ENCODE measurements around the gene TRHDE. TPM values are rescaled to one million over a fixed set of nuclear protein-coding genes. Genes with fewer than 3 reads are reported as not detected.

TRHDE gene
- total RNA-seq, 1 experiment from 2014 or later = 0.74 TPM

DNA sequence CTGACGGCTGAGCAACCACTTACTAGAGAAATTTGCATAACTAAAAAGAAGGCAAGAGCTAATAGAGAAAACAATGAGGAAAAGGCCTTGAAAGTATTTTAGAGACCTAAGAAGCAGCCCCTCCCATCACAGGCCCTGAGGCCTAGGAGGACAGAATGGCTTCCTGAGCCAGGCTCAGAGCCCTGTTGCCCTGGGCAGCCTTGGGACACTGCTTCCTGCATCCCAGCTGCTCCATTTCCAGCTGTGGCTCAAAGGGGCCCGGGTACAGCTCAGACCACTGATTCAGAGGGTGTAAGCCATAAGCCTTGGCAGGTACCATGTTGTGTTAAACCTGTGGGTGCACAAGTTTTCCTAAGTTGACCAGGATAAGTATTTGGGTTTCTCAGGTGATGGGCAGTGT, 181.4 kb downstream of the TRHDE start:
- H3K36me3 ChIP-seq (ENCODE audit: low read depth) = no peaks in the 10 kb centered on the region
- no peak overlapping the region for H3K27ac ChIP-seq
- no peaks in the 10 kb centered on the region for H3K79me2 ChIP-seq (ENCODE audit: low read depth)
- H3K4me1 ChIP-seq (replicated peaks; ENCODE audit: insufficient read depth) = no peaks in the 10 kb centered on the region
- no peak overlapping the region for H3K4me3 ChIP-seq
- POLR2A ChIA-PET (ENCODE audit: unreplicated experiment) = no interaction called here
- no peaks in the 10 kb centered on the region for H3K27me3 ChIP-seq (ENCODE audit: insufficient read depth, low read depth)
- H2AFZ ChIP-seq = no peak overlapping the region
- no peak overlapping the region for H3K4me2 ChIP-seq
- no peaks in the 10 kb centered on the region for H3K9me3 ChIP-seq (ENCODE audit: insufficient read depth, low read depth)
- no peak for DNase-seq
- TF ChIP-seq CTCF (conservative IDR thresholded peaks at IDR 0.05) (no peak), EZH2 (IDR thresholded peaks at IDR 0.05; ENCODE audit: low read depth) (no peak)
- H4K20me1 ChIP-seq (ENCODE audit: insufficient read depth) = no peaks in the 10 kb centered on the region
- CTCF ChIA-PET = no interaction called here
- intact Hi-C loops (cut with micrococcal nuclease; ENCODE audit: unreplicated experiment) = no loop called here
- no peaks in the 10 kb centered on the region; the same call in 1 of the 2 replicates for H3K9me2 ChIP-seq (ENCODE audit: insufficient read depth)
- H3F3A ChIP-seq (ENCODE audit: insufficient read depth, low read depth) = no peaks in the 10 kb centered on the region
- no TSS peak for BruUV-seq (replicated peaks)

DNA sequence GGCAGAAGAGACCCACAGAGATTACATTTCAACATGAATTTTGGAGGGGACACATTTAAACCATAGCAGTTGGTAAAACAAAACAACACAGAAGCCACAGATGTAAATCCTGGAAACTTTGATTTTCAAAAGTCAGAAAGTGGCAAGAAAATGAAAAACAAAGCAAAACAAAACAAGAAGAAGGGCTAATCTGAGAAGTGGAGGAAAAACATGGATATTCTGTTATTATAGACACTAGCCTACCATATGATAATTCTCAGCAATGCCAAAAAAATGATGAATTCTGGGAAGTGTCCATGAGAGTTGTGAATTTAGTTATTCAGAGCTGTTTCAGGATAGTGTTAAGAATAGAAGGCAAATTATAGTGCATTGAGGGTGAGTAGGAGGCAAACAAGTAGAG, 192.3 kb downstream of the TRHDE start:
- intact Hi-C loops (cut with micrococcal nuclease; ENCODE audit: unreplicated experiment) = no loop called here
- Histone ChIP-seq H3F3A (ENCODE audit: insufficient read depth, low read depth) (no peaks in the 10 kb centered on the region), H3K36me3 (ENCODE audit: low read depth) (no peaks in the 10 kb centered on the region), H3K9me3 (ENCODE audit: insufficient read depth, low read depth) (no peaks in the 10 kb centered on the region), H3K79me2 (ENCODE audit: low read depth) (no peaks in the 10 kb centered on the region), H3K9me2 (ENCODE audit: insufficient read depth) (no peaks in the 10 kb centered on the region), H4K20me1 (ENCODE audit: insufficient read depth) (no peaks in the 10 kb centered on the region; the same call in 1 of the 2 replicates), H3K27ac (no peak overlapping the region), H3K27me3 (ENCODE audit: insufficient read depth, low read depth) (no peaks in the 10 kb centered on the region), H3K4me2 (no peak overlapping the region), H3K4me1 (replicated peaks; ENCODE audit: insufficient read depth) (no peaks in the 10 kb centered on the region), H2AFZ (no peak overlapping the region), H3K4me3 (no peak overlapping the region)
- no peak for TF ChIP-seq EZH2 (IDR thresholded peaks at IDR 0.05; ENCODE audit: low read depth)
- no peak for TF ChIP-seq CTCF (conservative IDR thresholded peaks at IDR 0.05)
- DNase-seq = no peak
- ChIA-PET POLR2A (ENCODE audit: unreplicated experiment) (no interaction called here), CTCF (no interaction called here)
- BruUV-seq (replicated peaks) = no TSS peak

GRCh38 chr12:72465155-72465554, 193.0 kb downstream of the TRHDE start:
- Histone ChIP-seq H3K4me3 (no peak overlapping the region), H4K20me1 (ENCODE audit: insufficient read depth) (no peaks in the 10 kb centered on the region; the same call in 1 of the 2 replicates), H3F3A (ENCODE audit: insufficient read depth, low read depth) (no peaks in the 10 kb centered on the region), H3K27ac (no peak overlapping the region), H3K79me2 (ENCODE audit: low read depth) (no peaks in the 10 kb centered on the region), H3K36me3 (ENCODE audit: low read depth) (no peaks in the 10 kb centered on the region), H3K4me1 (replicated peaks; ENCODE audit: insufficient read depth) (no peaks in the 10 kb centered on the region), H3K9me3 (ENCODE audit: insufficient read depth, low read depth) (no peaks in the 10 kb centered on the region), H3K4me2 (no peak overlapping the region), H2AFZ (no peak overlapping the region), H3K27me3 (ENCODE audit: insufficient read depth, low read depth) (no peaks in the 10 kb centered on the region), H3K9me2 (ENCODE audit: insufficient read depth) (no peaks in the 10 kb centered on the region)
- DNase-seq = no peak
- ChIA-PET POLR2A (ENCODE audit: unreplicated experiment) (no interaction called here), CTCF (no interaction called here)
- no TSS peak for BruUV-seq (replicated peaks)
- TF ChIP-seq CTCF (conservative IDR thresholded peaks at IDR 0.05) (no peak), EZH2 (IDR thresholded peaks at IDR 0.05; ENCODE audit: low read depth) (no peak)
- intact Hi-C loops (cut with micrococcal nuclease; ENCODE audit: unreplicated experiment) = no loop called here

All from PC-9 (cell line).